Embryonic facial prominence (tissue), 1 donor: ENCODE data around the gene EPS8.

ENCODE experiments used
- DNase-seq: peaks from one replicate; pipeline ENCODE4 v3.0.0-alpha.2; 2016; ENCODE audit errors: extremely low spot score

EPS8 gene

GRCh38 chr12:15789220-15790171 lies at the start of gene EPS8:
EPS8 (minus strand) TSS chr12:15789388; CDS start chr12:15682951, 106,437 bp downstream.
- DNase-seq = peak; percentile 85

DNA sequence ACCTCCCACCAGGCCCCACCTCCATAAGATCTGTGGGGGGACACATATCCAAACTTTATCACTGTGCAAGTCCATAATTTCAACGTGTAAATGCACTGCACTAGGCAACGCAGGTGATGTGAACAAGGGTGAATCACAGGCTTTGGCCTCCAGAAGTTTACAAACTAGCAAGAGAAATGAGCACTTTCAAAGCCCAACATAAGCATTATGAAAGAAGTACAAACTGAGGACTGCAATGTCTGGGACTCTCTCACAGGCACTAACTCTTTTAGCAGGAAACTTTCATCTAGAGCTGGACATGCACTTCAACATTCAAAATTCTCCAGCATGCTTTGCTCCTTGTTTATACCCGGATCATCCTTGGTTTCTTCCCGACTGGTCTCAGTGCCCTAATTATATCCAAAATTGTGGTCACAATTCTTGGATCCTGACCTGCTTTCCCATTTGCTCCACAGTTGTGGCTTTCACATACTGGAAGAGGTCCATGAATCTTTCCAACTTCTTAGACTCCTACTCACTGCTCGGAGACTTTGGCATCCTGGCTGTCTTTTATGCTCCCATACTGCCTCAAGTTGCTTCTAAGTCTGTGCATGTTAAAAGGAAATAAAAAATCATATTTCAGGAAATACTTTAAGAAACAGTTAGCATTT lies 48.1 kb upstream of the EPS8 start:
- no peak for DNase-seq

- no peak for DNase-seq
Observed at GRCh38 chr12:15834575-15834974, 45.4 kb upstream of the EPS8 start.

DNA sequence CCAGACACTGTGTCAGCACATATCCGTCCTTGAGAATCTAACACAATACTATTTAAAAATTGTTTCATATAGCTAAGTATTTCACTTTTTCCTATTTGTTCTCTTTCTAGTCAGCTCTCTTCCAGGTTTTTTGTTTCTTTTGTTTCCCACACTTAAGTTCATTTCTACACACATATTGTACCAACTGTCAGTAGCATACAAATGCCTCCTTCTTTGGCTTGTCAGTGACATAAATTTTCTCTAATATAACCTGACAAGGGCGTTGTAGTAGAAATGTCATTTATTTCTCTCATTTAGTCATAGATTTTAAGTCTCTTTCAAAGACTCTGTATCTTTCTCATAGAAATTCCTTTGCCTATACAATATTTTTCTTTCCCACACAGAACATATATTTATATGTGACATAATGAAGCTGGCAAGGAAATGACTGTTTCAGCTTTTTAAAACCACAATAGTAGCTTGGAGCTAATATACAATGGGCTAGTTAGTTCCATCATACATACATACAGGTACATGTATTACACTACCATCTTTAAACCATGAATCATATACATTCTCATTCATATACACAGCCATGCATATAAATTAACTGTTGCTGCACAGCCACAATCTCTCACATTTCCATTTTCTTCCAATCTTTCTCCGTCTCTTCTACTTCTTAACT lies 42.3 kb upstream of the EPS8 start:
- no peak for DNase-seq

- no peak for DNase-seq
Observed at GRCh38 chr12:15830538-15830937, 41.4 kb upstream of the EPS8 start.

- no peak for DNase-seq
Observed at GRCh38 chr12:15829949-15830348, 40.8 kb upstream of the EPS8 start.

GRCh38 chr12:15829255-15829654 lies 40.1 kb upstream of the EPS8 start:
- no peak for DNase-seq

- no peak for DNase-seq
Observed at GRCh38 chr12:15827136-15827535, 37.9 kb upstream of the EPS8 start.

DNA sequence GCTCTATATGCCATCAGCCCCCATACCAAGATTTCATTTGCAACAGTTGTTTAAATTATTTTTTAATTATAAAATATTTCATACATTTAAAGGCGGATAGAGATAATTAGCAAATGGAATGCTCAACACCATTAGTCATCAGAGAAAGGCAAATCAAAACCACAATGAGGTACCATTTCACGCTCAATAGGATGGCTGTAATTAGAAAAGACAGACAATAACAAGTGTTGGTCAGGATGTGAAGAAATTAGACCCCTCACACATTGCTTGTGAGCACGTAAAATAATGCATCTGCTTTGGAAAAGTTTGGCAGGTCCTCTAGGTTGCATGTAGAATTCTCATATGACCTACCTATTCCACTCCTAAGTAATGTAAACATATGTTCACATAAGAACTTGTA lies 35.3 kb upstream of the EPS8 start:
- DNase-seq = no peak

- DNase-seq = no peak
Observed at GRCh38 chr12:15823360-15824128, 34.4 kb upstream of the EPS8 start.

DNA sequence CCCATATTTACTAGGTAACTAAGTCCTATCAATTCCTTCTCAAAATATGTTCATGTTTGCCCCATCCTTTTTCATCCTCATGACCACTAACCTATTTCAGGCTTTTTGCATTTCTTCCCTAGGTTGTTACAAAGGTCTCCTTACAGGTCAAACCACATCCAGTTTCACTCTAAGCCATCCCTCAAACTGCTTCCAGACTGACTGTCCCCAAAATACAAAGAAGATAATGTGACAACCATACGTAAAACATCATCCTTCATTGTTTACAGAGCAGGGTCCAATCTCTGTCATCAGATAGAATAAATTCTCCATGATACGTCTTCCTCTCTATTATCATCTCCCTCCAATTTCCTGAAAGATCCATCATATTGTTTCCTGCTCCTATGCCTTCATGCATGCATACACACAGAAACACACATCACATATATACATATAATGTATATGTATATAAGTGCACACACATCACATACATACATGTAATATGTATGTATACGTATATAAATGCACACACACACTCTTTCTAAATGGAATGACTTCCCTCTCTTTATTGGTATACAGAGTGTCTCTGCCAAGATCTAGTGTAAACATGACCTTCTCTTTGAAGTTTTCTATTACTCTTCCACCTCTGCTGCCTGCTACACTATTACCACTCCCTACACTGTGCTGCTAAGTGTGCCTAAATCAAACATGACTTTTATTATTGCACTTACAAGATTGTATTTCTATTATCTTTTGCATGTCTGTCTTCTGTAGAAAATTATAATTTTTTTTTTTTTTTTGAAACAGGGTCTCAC lies 30.7 kb upstream of the EPS8 start:
- no peak for DNase-seq

DNA sequence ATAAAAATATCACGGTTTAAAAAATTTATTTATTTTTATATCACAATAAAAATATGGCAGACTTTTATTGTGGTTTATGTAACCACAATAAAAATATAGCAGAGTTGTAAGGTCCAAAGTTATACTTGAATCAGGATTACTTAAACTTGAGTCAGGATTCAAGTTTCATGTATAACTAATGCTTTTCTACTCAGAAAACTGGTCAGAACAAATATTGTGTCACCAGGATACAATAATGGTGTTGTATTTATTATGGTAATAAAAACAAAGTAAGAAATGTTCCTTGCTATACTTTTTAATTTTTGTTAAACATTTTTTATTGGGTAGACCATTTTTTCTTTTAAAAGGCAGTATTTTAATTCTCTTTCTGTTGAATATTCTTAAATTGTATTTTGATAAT lies 29.2 kb upstream of the EPS8 start:
- DNase-seq = no peak

GRCh38 chr12:15815730-15816129 lies 26.5 kb upstream of the EPS8 start:
- DNase-seq = no peak

DNA sequence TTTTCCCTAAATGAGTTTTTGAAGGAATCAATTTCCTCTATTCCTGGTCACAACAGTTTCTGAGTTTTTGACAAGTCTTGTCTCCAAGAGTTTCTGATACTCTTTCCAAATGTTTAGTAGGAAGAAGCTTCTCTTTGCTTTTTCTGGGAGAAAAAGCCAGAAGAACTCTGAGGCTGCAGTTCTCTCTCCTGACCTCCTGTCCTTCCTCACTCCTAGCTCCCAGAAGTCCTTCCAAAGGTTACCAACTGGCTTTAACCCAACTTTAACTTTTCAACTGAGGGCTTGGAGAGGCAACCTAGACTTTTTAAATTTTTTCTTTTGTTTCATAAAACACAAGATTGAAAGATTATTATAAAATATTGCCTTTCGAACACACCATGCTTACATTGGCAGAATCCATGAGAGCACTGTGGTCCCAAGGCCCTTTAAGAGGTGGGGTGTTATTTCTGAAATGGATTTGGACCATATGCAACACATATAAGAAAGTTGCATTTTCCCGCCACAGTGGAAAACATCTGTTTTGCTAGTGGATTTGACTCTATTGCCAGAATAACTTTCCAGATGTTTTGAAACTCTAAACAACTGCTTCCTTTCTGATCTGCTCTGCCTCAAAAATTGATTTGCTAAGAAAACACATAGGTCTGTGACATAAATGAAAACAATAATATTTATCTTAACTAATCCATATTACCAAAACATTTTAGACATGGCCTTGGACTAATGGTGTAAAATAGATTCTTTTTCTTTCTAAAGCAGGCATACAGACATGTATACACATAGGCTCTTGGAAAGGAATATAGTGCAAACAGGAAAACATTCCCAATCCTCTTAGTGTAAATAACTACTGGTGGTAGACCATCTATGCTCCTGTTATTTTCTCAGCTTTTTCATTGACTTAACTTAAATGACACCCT lies 22.3 kb upstream of the EPS8 start:
- peak; percentile 63 for DNase-seq

DNA sequence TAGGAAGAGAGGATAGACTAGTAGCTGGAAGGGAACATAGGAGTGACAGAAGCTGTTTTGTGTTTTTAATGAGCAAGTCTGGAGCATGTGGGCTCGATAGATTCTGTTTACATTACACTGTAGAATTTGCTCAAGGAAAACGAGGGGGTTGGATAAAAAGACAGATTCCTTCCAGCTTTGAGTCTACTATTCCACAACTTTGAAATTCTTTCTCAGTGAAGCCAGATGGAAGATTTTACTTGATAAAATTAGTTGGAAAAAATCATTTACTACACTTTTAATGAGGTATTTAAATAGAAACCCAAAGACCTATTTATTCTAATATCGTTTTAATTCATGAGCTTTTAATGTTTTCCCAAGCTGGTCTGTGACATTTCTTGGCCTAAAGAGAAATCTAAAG lies 19.5 kb upstream of the EPS8 start:
- DNase-seq = no peak

DNA sequence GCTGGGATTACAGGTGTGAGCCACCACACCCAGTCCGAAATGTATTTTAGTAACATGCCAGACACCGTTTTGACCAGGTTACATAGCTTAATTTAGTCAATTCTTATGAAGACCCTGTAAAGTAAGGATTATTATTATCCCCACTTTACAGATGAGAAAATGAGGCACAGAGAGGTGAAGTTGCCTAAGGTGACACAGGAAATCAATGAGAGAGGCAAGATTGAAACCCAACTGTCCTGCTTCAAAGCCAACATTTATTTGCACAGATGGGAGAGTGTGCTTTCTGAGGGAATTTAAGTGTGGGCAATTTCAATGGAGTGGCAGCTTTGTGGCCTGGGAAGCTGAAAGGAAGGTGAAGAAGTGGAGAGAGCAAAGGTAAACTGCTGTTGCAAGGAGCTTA lies 19.1 kb upstream of the EPS8 start:
- no peak for DNase-seq

DNA sequence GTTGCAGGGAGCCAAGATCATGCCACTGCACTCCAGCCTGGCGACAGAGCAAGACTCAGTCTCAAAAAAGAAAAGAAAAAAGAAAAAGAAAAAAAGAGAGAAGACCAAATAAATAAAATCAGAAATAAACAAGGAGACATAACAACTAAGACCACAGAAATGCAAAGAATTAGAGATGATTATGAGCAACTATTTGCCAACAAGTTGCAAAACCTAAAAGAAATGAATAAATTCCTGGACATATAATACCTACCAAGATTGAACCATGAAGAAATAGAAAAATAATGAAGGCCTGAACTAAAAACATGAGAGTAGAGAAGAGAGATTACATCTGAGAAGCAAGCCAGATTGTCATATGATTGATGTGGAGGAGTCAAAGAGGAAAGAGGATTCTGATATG lies 17.6 kb upstream of the EPS8 start:
- DNase-seq = no peak

DNA sequence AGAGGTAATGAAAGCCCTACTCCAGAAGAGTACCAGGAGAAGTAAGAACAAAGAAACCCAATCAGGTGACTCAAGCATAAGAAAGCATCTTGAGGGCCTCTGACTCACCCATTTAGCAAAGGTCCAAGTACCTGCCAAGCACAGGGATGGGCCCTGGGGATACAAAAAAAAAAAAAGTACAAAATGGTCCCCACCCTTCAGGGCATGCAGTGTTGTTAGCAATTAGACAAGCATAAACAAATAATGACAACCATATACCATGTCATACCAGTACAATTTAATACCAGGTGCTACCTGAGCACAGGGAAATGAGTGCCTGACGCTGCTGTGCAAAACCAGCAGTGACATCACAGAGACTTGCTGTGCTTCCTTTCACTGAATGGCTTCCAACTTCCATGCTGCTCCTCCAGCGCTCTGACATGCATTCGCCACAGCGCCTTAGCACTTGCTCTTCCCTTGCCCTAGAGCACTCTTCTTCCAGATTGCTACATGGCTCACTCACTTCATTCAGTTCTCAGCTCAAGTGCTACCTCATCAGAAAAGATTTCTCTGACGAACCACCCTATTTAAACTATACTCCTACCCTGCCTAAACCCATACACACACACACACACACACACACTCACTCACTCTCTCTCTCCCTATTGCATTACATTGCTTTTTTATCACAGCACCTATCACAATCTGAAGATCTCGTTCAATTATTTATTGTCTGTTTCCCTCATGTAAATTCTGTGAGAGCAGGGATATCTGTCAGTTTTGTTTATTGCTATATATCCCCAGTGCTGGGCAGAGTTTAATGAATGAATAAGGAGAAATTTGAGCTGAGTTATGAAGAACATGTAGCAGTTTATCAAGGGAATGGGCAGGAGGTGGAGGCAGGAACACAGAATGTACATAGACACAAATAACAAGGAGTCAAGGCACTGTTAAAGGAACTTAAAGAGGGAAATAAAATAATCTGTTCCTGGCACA lies 12.9 kb upstream of the EPS8 start:
- no peak for DNase-seq

DNA sequence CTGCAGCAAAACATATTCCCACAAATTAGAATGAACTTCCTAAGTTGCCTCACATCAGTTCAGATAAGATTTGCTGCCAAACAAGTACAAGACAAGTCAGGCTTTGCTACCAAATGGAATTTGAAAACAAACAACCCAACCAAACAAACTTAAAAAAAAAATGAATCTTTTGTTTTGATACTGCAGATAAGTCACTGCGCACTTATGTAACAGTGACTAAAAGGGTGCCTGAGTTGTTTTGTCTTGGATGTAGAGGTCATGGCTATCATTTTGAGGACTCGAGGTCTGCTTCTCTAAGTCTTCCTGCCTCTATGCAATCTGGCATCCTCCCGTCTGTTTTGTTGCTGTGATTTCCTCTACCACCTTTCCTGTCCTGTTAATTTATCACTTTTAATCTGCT lies 11.1 kb upstream of the EPS8 start:
- DNase-seq = no peak
